ENCODE data around the gene TNFAIP2.

GRCh38 chr14:103104654-103105452 lies 18.4 kb upstream of the TNFAIP2 start:
- TF ChIP-seq TAF1 (conservative IDR thresholded peaks at IDR 0.05) (no peak), CTCF (IDR thresholded peaks at IDR 0.05; ENCODE audit: low read depth, low read length, missing input control) (peak; percentile 94), YY1 (IDR thresholded peaks at IDR 0.05) (no peak)
- TF ChIP-seq, protein P1, sequence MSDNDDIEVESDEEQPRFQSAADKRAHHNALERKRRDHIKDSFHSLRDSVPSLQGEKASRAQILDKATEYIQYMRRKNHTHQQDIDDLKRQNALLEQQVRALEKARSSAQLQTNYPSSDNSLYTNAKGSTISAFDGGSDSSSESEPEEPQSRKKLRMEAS (IDR thresholded peaks at IDR 0.05) = no peak

Measured in liver (tissue), 3 donors.